Calu3 (cell line): Measurements from ENCODE around the gene PTP4A1. TPM values are rescaled to one million over a fixed set of nuclear protein-coding genes. Genes with fewer than 3 reads are reported as not detected.
"Not testable (repeated sequence)": the region's sequence is repeated elsewhere in the genome, so short reads cannot be mapped to it uniquely, and the experiment has no call there.

ENCODE experiments used
- Bru-seq: library from RNA; stranded (reverse); fragments of 400-500 nt; gene quantifications from one replicate; lab custom pipeline; 2021; lab: Mats Ljungman, UMichigan
- BruChase-seq, 2 experiments: library from RNA; stranded (reverse); fragments of 400-500 nt; gene quantifications; one replicate each; lab custom pipeline; 2021; lab: Mats Ljungman, UMichigan
- BruUV-seq: library from RNA; stranded (reverse); fragments of 400-500 nt; replicated peaks from 2 replicates; lab custom pipeline; 2021; lab: Mats Ljungman, UMichigan
- CTCF ChIA-PET: fragments of 300-600 bp; sonication (Branson Sonifier 250); formaldehyde crosslinking; loops from one replicate; lab custom pipeline; 2022; ENCODE audit warnings: antibody characterized with exemption; lab: Charles Lee
- DNase-seq: peaks from one replicate; pipeline ENCODE4 v3.0.0; 2022
- H3K27ac Mint-ChIP-seq: one replicate; pipeline ENCODE4 v1.8.0; 2022; ENCODE audit warnings: mixed read lengths; ENCODE audit not compliant: unreplicated experiment
- H3K27me3 Mint-ChIP-seq: one replicate; pipeline ENCODE4 v1.8.0; 2022; ENCODE audit warnings: mixed read lengths; ENCODE audit not compliant: unreplicated experiment
- H3K36me3 Mint-ChIP-seq: one replicate; pipeline ENCODE4 v1.8.0; 2022; ENCODE audit warnings: mild to moderate bottlenecking, moderate library complexity, mixed read lengths; ENCODE audit not compliant: insufficient read depth, unreplicated experiment
- H3K4me1 Mint-ChIP-seq: one replicate; pipeline ENCODE4 v1.8.0; 2022; ENCODE audit warnings: mild to moderate bottlenecking, low read depth, mixed read lengths; ENCODE audit not compliant: unreplicated experiment
- H3K4me3 Mint-ChIP-seq: one replicate; pipeline ENCODE4 v1.8.0; 2022; ENCODE audit warnings: mild to moderate bottlenecking, low read depth, moderate library complexity, mixed read lengths; ENCODE audit not compliant: unreplicated experiment
- H3K9me3 Mint-ChIP-seq: one replicate; pipeline ENCODE4 v1.8.0; 2022; ENCODE audit warnings: low read depth, mixed read lengths; ENCODE audit not compliant: unreplicated experiment
- intact Hi-C: fragments of 100-400 bp; cut with micrococcal nuclease; formaldehyde crosslinking; loops from one replicate; pipeline ENCODE4 v1.10.0; 2022; ENCODE audit not compliant: unreplicated experiment
- long read RNA-seq: library from polyadenylated mRNA; stranded (forward); transcript quantifications from one replicate; pipeline ENCODE4 v2.0.0, GENCODE V29; 2022
- total RNA-seq: library from RNA; stranded (reverse); gene quantifications from 2 replicates; pipeline ENCODE4 v1.2.3, GENCODE V29; 2022
- TF ChIP-seq, protein P1 (sequence below): fragments of 200-600 bp; IDR thresholded peaks from one replicate; pipeline ENCODE4 v1.8.0; 2022; ENCODE audit warnings: antibody characterized with exemption; ENCODE audit not compliant: unreplicated experiment

Gene PTP4A1
- total RNA-seq (97.3 and 110 TPM in 2 replicates), Bru-seq, nascent RNA (percentile 35 among the genes with signal in this experiment), BruChase-seq, experiment 1, labeled RNA remaining after a 6-hour chase (percentile 25 among the genes with signal in this experiment), BruChase-seq, experiment 2, labeled RNA remaining after a 2-hour chase (percentile 16 among the genes with signal in this experiment)
- long read RNA-seq, partial matches to known transcripts = 0 of 1 reads
- long read RNA-seq, other reads (novel, unspliced or antisense) = 1 of 1 reads

DNA sequence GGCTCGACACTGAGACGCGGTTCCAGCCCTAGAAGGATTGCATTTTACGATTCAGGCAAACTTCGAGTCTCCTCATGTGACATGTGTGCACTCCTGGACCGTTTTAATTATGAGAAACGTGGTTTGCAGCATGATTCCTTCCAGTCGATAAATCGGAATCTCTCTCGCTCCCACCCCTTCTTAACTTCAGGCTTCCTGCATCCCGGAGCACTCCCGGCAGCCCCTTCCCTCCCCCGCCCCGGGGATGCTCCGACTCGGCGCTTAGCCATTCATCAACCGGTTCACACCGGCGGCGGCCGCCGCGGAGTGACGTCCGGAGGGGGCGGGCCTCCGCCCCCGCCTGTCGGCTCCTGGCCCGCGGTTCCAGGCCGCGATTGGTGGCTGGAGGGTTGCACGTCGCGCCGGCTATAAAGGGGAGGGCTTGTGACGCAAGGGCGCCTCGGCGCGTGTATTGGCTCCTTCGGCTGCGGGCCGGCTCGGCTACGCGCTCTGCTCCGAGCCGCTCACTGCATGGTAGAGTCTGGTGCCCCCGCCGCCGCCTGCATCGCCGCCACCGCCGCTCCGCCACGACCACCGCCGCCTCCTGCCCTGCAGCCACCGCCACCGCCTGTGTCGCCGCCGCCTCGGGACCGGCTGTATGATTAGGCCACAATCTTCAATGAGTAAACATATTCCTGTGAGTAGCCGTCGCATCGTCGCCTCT is at the start of gene PTP4A1, which contains the start of gene LOC128125822:
PTP4A1 (plus strand) TSS at position 437 of the 703 bp plus-strand sequence. CDS start 4,401 bp downstream, outside the sequence.
LOC128125822 (plus strand) TSS at position 437 of the 703 bp plus-strand sequence.
- intact Hi-C loops = no loop called here
- TF ChIP-seq, protein P1, sequence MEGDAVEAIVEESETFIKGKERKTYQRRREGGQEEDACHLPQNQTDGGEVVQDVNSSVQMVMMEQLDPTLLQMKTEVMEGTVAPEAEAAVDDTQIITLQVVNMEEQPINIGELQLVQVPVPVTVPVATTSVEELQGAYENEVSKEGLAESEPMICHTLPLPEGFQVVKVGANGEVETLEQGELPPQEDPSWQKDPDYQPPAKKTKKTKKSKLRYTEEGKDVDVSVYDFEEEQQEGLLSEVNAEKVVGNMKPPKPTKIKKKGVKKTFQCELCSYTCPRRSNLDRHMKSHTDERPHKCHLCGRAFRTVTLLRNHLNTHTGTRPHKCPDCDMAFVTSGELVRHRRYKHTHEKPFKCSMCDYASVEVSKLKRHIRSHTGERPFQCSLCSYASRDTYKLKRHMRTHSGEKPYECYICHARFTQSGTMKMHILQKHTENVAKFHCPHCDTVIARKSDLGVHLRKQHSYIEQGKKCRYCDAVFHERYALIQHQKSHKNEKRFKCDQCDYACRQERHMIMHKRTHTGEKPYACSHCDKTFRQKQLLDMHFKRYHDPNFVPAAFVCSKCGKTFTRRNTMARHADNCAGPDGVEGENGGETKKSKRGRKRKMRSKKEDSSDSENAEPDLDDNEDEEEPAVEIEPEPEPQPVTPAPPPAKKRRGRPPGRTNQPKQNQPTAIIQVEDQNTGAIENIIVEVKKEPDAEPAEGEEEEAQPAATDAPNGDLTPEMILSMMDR = no peak
- peak within 1 kb of the TSS; percentile 88 for H3K4me3 Mint-ChIP-seq
- H3K36me3 Mint-ChIP-seq = peaks cover 52% of the 10 kb centered on the region
- H3K9me3 Mint-ChIP-seq = no peaks in the 10 kb centered on the region
- CTCF ChIA-PET = no interaction called here
- H3K27ac Mint-ChIP-seq = peak within 1 kb of the TSS; percentile 95
- no TSS peak for BruUV-seq
- peaks cover 11% of the 10 kb centered on the region for H3K4me1 Mint-ChIP-seq
- DNase-seq = peak; percentile 97
- no peaks in the 10 kb centered on the region for H3K27me3 Mint-ChIP-seq

DNA sequence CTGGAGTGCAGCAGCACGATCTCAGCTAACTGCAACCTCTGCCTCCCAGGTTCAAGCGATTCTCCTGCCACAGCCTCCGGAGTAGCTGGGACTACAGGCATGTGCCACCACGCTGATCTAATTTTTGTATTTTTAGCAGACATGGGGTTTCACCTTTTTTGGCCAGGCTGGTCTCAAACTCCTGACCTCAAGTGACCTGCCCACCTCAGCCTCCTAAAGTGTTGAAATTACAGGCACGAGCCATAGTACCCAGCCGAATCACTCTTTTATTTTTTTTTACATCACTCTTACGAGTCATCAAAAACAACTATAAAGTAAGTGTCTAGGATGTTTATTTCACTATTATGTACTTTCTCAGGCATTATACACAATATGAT is 49.4 kb upstream of the PTP4A1 start:
- intact Hi-C loops, H3K27me3 Mint-ChIP-seq, H3K4me3 Mint-ChIP-seq, CTCF ChIA-PET, BruUV-seq, H3K36me3 Mint-ChIP-seq, H3K27ac Mint-ChIP-seq, H3K9me3 Mint-ChIP-seq, DNase-seq: not testable (repeated sequence)
- H3K4me1 Mint-ChIP-seq = peaks cover 26% of the 10 kb centered on the region

DNA sequence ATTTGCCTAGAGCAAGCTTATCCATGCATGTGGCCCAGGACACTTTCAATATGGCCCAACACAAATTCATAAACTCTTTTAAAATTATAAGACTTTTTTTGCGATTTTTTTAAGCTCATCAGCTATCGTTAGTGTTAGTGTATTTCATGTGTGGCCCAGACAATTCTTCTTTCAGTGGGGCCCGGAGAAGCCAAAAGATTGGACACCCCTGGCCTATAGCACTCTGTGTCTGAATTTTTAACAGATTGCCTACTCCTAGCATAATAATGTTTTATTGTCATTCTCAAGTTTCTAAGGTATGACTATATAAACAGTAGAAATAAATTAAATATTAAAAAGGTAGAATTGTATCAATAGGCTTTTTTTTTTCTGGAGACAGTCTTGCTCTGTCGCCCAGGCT is 48.6 kb upstream of the PTP4A1 start:
- no peak overlapping the region for H3K27ac Mint-ChIP-seq
- no TSS peak for BruUV-seq

DNA sequence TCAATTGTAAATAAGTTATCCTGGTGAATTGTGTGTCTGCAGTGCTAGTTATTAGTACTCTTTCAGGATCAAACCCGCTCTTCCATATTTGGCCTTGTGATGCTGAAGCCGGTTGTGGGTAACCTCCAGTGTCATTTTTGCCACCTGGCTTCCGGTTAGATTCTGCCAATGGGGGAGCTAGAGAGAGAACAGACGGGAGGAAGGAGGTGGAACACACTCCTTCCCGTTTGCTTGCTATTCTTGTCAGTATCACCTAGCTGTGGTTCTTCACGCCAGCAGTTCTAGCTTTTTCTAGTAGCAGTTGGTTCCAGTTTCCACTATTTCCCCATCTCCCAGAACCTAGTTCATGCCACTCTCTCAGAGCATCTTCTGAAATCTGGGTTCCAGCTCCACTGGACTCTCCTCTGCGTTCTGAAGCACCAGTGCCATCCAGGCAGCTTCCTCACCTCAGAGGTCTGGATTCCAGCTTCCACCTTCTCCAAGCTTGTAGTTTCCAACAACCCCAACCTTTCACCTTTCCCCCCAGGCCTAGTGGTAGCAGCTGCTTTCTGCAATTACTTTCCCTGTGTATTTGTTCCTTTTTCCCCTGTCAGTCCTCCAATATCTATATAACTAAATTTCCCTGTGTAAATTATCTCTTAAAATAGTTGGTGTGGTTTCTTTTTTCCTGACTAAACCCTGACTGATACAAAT is 46.9 kb upstream of the PTP4A1 start:
- Mint-ChIP-seq H3K4me1 (peaks cover 40% of the 10 kb centered on the region), H3K27me3 (no peaks in the 10 kb centered on the region), H3K27ac (peak overlapping the region; percentile 31), H3K36me3 (peaks cover 6% of the 10 kb centered on the region), H3K9me3 (no peaks in the 10 kb centered on the region), H3K4me3 (no peak overlapping the region)
- intact Hi-C loops = no loop called here
- no peak for DNase-seq
- CTCF ChIA-PET = no interaction called here
- TF ChIP-seq, protein P1 = no peak
- BruUV-seq = no TSS peak

More for the DNA sequence above, 48.6 kb upstream of the PTP4A1 start:
- CTCF ChIA-PET = interaction anchor here (0.6 kb wide), 1 partner anchor 383 kb away, joined by 3 read pairs; no protein-coding TSS in a partner anchor
- no peaks in the 10 kb centered on the region for H3K27me3 Mint-ChIP-seq
- H3K4me3 Mint-ChIP-seq = no peak overlapping the region
- no peaks in the 10 kb centered on the region for H3K9me3 Mint-ChIP-seq
- TF ChIP-seq, protein P1 = no peak
- intact Hi-C loops = no loop called here
- H3K4me1 Mint-ChIP-seq = peaks cover 34% of the 10 kb centered on the region
- no peak for DNase-seq
- H3K36me3 Mint-ChIP-seq = peaks cover 6% of the 10 kb centered on the region
